GM23338 (cell line): Measurements from ENCODE around the gene CHN2. TPM values are rescaled to one million over a fixed set of nuclear protein-coding genes. Genes with fewer than 3 reads are reported as not detected.

Experiments used
- ATAC-seq: fragments of 200-7000 bp; cut with Tn5 transposase; 3 replicates; pipeline ENCODE4 v1.9.1; 2020
- DNase-seq: peaks from one replicate; pipeline ENCODE4 v3.0.0-alpha.2; 2015; ENCODE audit warnings: low spot score
- H2AFZ ChIP-seq: fragments of 200-600 bp; sonication (generic); 2 replicates; pipeline ENCODE4 v1.8.0; 2016; ENCODE audit warnings: antibody characterized with exemption, mild to moderate bottlenecking, moderate library complexity
- H3F3A ChIP-seq: fragments of 200-600 bp; sonication (generic); replicated peaks from 2 replicates; pipeline ENCODE4 v1.8.0; 2017; ENCODE audit warnings: antibody characterized with exemption, mixed run types, low read depth
- H3K27ac ChIP-seq: fragments of 200-600 bp; sonication (generic); 2 replicates; pipeline ENCODE4 v1.6.1; 2016; ENCODE audit warnings: low read depth
- H3K27me3 ChIP-seq: fragments of 200-600 bp; sonication (generic); 2 replicates; pipeline ENCODE4 v1.8.0; 2016; ENCODE audit warnings: mild to moderate bottlenecking, mixed run types, moderate library complexity; ENCODE audit not compliant: insufficient read depth
- H3K36me3 ChIP-seq: fragments of 200-600 bp; sonication (generic); 2 replicates; pipeline ENCODE4 v1.8.0; 2016; ENCODE audit warnings: mild to moderate bottlenecking; ENCODE audit not compliant: insufficient read depth
- H3K4me1 ChIP-seq: fragments of 200-600 bp; sonication (generic); 2 replicates; pipeline ENCODE4 v1.8.0; 2016; ENCODE audit warnings: mild to moderate bottlenecking, moderate library complexity; ENCODE audit not compliant: insufficient read depth
- H3K4me2 ChIP-seq: fragments of 200-600 bp; sonication (generic); 2 replicates; pipeline ENCODE4 v1.7.1; 2017; ENCODE audit warnings: mixed run types
- H3K4me3 ChIP-seq: fragments of 200-600 bp; sonication (generic); 2 replicates; pipeline ENCODE4 v1.6.1; 2016; ENCODE audit warnings: mixed run types
- H3K79me2 ChIP-seq: fragments of 200-600 bp; sonication (generic); replicated peaks from 2 replicates; pipeline ENCODE4 v1.8.0; 2017; ENCODE audit warnings: mild to moderate bottlenecking; ENCODE audit not compliant: insufficient read depth
- H3K9me2 ChIP-seq: fragments of 200-600 bp; sonication (generic); 2 replicates; pipeline ENCODE4 v1.8.0; 2017; ENCODE audit not compliant: insufficient read depth
- H4K20me1 ChIP-seq: fragments of 200-600 bp; sonication (generic); replicated peaks from 2 replicates; pipeline ENCODE4 v1.8.0; 2017; ENCODE audit warnings: mild to moderate bottlenecking; ENCODE audit not compliant: insufficient read depth
- H3K27ac Mint-ChIP-seq: 2 replicates; pipeline ENCODE4 v1.8.0; 2020; ENCODE audit warnings: inconsistent platforms, mild to moderate bottlenecking, moderate library complexity, mixed read lengths
- H3K27me3 Mint-ChIP-seq: 3 replicates; pipeline ENCODE4 v1.8.0; 2022; ENCODE audit warnings: low read depth, mild to moderate bottlenecking, moderate library complexity, mixed read lengths, inconsistent platforms; ENCODE audit not compliant: insufficient read depth, poor library complexity
- H3K36me3 Mint-ChIP-seq: 3 replicates; pipeline ENCODE4 v1.8.0; 2021; ENCODE audit warnings: low read depth, mild to moderate bottlenecking, inconsistent platforms, moderate library complexity, mixed read lengths
- H3K4me1 Mint-ChIP-seq: 3 replicates; pipeline ENCODE4 v1.8.0; 2020; ENCODE audit warnings: mild to moderate bottlenecking, inconsistent platforms, mixed read lengths
- H3K4me3 Mint-ChIP-seq: 3 replicates; pipeline ENCODE4 v1.8.0; 2021; ENCODE audit warnings: moderate library complexity, mild to moderate bottlenecking, inconsistent platforms, mixed read lengths
- H3K9me3 Mint-ChIP-seq: 3 replicates; pipeline ENCODE4 v1.8.0; 2020; ENCODE audit warnings: moderate library complexity, mild to moderate bottlenecking, inconsistent platforms, mixed read lengths
- CREB1 ChIP-seq: fragments of 250-450 bp; sonication (Bioruptor Pico); IDR thresholded peaks from 2 replicates; pipeline ENCODE4 v1.5.0; 2020; ENCODE audit warnings: low read depth, mild to moderate bottlenecking, moderate library complexity
- EZH2 ChIP-seq: fragments of 200-600 bp; sonication (generic); IDR thresholded peaks from one replicate; pipeline ENCODE4 v1.8.0; 2017; ENCODE audit warnings: antibody characterized with exemption, mild to moderate bottlenecking, low read depth; ENCODE audit not compliant: unreplicated experiment
- EZH2phosphoT487 ChIP-seq: fragments of 200-600 bp; sonication (generic); IDR thresholded peaks from one replicate; pipeline ENCODE4 v1.8.1; 2018; ENCODE audit warnings: antibody characterized with exemption; ENCODE audit not compliant: unreplicated experiment
- JUNB ChIP-seq: IDR thresholded peaks from one replicate; pipeline ENCODE4 v1.6.1; 2016; ENCODE audit warnings: antibody characterized with exemption; ENCODE audit not compliant: unreplicated experiment
- NANOG ChIP-seq: IDR thresholded peaks from 2 replicates; pipeline ENCODE4 v1.6.1; 2016; ENCODE audit warnings: antibody characterized with exemption, borderline replicate concordance
- POLR2AphosphoS5 ChIP-seq: IDR thresholded peaks from 2 replicates; pipeline ENCODE4 v1.6.1; 2016; ENCODE audit warnings: antibody characterized with exemption, low read depth
- STAT1 ChIP-seq: IDR thresholded peaks from one replicate; pipeline ENCODE4 v1.6.1; 2016; ENCODE audit warnings: antibody characterized with exemption; ENCODE audit not compliant: unreplicated experiment
- ZNF114 ChIP-seq: fragments of 250-450 bp; sonication (Bioruptor Pico); IDR thresholded peaks from 2 replicates; pipeline ENCODE4 v1.5.0; 2020; ENCODE audit warnings: mild to moderate bottlenecking, moderate library complexity
- ZNF331 ChIP-seq: fragments of 250-450 bp; sonication (Bioruptor Pico); IDR thresholded peaks from 2 replicates; pipeline ENCODE4 v1.5.0; 2020; ENCODE audit warnings: low read depth, mild to moderate bottlenecking, moderate library complexity
- polyA plus RNA-seq: library from polyadenylated mRNA; unstranded; fragments of >200 nt; fragmentation: Nextera tagmentation; extraction: Ambion mirVana; gene quantifications from 2 replicates; pipeline ENCODE4 v1.2.1, GENCODE V29; 2016
- total RNA-seq: library from RNA; depleted of rRNA; stranded (reverse); fragments of >200 nt; shearing (Covaris generic); gene quantifications from 2 replicates; pipeline ENCODE4 v1.2.3, GENCODE V29; 2014
- TF ChIP-seq, protein P1 (sequence below): fragments of 250-450 bp; sonication (Bioruptor Pico); IDR thresholded peaks from 2 replicates; pipeline ENCODE4 v1.5.0; 2020; ENCODE audit warnings: mild to moderate bottlenecking, moderate library complexity
- TF ChIP-seq, protein P2 (sequence below): IDR thresholded peaks from 2 replicates; pipeline ENCODE4 v1.6.1; 2016; ENCODE audit warnings: antibody characterized with exemption
- TF ChIP-seq, protein P3 (sequence below): IDR thresholded peaks from one replicate; pipeline ENCODE4 v1.6.1; 2018; ENCODE audit warnings: antibody characterized with exemption; ENCODE audit not compliant: unreplicated experiment
- TF ChIP-seq, protein P4 (sequence below), 2 experiments: fragments of 200-600 bp in 1 of 2; sonication (generic) in 1 of 2; conservative IDR thresholded peaks; 2 replicates each; pipeline versions ENCODE4 v1.5.1 to v1.6.1; 2016 to 2017; ENCODE audit warnings: antibody characterized with exemption in 2 of 2, low read depth in 2 of 2, mild to moderate bottlenecking in 2 of 2, moderate library complexity in 1 of 2

The CHN2 gene
- total and polyA plus RNA-seq, 2 experiments from 2014 or later = 6.1 to 7.5 TPM

DNA sequence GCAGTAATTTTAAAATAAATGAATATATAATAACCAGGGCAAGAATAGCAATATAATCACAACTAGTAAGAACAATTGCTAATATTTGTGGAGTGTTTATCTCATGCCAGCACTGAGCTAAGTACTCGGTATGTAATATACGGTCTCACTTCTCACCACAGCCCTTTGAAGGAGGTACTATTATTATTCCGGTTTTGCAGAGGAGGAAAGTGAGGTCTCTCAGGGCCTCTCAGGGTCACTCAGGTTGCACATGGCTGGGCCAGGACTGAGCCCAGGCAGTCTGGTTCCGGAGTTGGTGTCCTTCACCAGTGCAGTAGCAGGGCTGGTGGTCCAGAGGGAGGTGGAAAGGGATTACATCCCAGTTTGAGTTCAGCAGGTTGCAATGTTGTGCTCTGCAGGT lies 80.9 kb downstream of the CHN2 start (continued):
- TF ChIP-seq, protein P1, sequence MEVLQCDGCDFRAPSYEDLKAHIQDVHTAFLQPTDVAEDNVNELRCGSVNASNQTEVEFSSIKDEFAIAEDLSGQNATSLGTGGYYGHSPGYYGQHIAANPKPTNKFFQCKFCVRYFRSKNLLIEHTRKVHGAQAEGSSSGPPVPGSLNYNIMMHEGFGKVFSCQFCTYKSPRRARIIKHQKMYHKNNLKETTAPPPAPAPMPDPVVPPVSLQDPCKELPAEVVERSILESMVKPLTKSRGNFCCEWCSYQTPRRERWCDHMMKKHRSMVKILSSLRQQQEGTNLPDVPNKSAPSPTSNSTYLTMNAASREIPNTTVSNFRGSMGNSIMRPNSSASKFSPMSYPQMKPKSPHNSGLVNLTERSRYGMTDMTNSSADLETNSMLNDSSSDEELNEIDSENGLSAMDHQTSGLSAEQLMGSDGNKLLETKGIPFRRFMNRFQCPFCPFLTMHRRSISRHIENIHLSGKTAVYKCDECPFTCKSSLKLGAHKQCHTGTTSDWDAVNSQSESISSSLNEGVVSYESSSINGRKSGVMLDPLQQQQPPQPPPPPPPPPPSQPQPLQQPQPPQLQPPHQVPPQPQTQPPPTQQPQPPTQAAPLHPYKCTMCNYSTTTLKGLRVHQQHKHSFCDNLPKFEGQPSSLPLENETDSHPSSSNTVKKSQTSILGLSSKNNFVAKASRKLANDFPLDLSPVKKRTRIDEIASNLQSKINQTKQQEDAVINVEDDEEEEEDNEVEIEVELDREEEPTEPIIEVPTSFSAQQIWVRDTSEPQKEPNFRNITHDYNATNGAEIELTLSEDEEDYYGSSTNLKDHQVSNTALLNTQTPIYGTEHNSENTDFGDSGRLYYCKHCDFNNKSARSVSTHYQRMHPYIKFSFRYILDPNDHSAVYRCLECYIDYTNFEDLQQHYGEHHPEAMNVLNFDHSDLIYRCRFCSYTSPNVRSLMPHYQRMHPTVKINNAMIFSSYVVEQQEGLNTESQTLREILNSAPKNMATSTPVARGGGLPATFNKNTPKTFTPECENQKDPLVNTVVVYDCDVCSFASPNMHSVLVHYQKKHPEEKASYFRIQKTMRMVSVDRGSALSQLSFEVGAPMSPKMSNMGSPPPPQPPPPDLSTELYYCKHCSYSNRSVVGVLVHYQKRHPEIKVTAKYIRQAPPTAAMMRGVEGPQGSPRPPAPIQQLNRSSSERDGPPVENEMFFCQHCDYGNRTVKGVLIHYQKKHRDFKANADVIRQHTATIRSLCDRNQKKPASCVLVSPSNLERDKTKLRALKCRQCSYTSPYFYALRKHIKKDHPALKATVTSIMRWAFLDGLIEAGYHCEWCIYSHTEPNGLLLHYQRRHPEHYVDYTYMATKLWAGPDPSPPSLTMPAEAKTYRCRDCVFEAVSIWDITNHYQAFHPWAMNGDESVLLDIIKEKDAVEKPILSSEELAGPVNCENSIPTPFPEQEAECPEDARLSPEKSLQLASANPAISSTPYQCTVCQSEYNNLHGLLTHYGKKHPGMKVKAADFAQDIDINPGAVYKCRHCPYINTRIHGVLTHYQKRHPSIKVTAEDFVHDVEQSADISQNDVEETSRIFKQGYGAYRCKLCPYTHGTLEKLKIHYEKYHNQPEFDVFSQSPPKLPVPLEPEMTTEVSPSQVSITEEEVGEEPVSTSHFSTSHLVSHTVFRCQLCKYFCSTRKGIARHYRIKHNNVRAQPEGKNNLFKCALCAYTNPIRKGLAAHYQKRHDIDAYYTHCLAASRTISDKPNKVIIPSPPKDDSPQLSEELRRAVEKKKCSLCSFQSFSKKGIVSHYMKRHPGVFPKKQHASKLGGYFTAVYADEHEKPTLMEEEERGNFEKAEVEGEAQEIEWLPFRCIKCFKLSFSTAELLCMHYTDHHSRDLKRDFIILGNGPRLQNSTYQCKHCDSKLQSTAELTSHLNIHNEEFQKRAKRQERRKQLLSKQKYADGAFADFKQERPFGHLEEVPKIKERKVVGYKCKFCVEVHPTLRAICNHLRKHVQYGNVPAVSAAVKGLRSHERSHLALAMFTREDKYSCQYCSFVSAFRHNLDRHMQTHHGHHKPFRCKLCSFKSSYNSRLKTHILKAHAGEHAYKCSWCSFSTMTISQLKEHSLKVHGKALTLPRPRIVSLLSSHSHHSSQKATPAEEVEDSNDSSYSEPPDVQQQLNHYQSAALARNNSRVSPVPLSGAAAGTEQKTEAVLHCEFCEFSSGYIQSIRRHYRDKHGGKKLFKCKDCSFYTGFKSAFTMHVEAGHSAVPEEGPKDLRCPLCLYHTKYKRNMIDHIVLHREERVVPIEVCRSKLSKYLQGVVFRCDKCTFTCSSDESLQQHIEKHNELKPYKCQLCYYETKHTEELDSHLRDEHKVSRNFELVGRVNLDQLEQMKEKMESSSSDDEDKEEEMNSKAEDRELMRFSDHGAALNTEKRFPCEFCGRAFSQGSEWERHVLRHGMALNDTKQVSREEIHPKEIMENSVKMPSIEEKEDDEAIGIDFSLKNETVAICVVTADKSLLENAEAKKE (CRISPR knock-in tag) = no peak

DNA sequence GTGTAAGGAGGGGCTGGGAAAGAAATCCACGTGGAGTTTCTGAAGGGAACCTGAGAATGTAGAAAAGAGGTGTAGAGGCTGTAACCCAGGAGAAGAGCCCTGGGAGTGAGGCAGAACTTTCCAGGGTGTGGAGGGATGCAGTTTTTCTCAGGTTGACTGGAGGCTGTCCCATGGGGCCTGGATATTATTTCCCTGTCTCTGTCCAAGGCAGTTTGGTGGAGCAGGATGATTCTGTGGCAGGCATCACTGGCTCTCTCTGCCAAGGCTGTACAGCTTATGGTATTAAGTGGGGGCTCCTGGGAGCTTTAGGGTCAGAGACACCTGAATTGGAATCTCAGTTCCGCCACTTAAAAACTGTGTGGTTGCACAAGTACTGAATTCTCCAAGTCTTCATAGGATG lies 81.6 kb downstream of the CHN2 start:
- 0 out of 2 replicates have a peak overlapping the region, but pooled peaks have one; percentile 26 for H3K27ac ChIP-seq
- no peaks in the 10 kb centered on the region for H3K27me3 ChIP-seq
- no peaks in the 10 kb centered on the region for H3K79me2 ChIP-seq
- no peaks in the 10 kb centered on the region for H4K20me1 ChIP-seq
- peak overlapping the region; percentile 30; the same call in 1 of the 2 replicates for H3K4me3 ChIP-seq
- H3K27me3 Mint-ChIP-seq = peaks cover 9% of the 10 kb centered on the region
- peak overlapping the region; percentile 6; the same call in 1 of the 3 replicates for H3K4me3 Mint-ChIP-seq
- no peaks in the 10 kb centered on the region for H3K36me3 Mint-ChIP-seq
- no peaks in the 10 kb centered on the region for H3K36me3 ChIP-seq
- no peaks in the 10 kb centered on the region; the same call in 2 of the 3 replicates for H3K9me3 Mint-ChIP-seq
- H3F3A ChIP-seq = no peaks in the 10 kb centered on the region
- H3K4me1 ChIP-seq = peaks cover 33% of the 10 kb centered on the region
- no peak overlapping the region for H3K27ac Mint-ChIP-seq
- H3K9me2 ChIP-seq = no peaks in the 10 kb centered on the region
- peak overlapping the region; percentile 75 for H3K4me2 ChIP-seq
- peaks cover 42% of the 10 kb centered on the region for H3K4me1 Mint-ChIP-seq
- no peak for DNase-seq
- ATAC-seq = peak; percentile 39
- H2AFZ ChIP-seq = no peak overlapping the region
- TF ChIP-seq STAT1 (no peak), CREB1 (no peak), NANOG (no peak), POLR2AphosphoS5 (no peak), ZNF331 (CRISPR knock-in tag) (no peak), EZH2 (no peak), ZNF114 (CRISPR knock-in tag) (no peak), EZH2phosphoT487 (no peak), JUNB (no peak)
- TF ChIP-seq, protein P2, sequence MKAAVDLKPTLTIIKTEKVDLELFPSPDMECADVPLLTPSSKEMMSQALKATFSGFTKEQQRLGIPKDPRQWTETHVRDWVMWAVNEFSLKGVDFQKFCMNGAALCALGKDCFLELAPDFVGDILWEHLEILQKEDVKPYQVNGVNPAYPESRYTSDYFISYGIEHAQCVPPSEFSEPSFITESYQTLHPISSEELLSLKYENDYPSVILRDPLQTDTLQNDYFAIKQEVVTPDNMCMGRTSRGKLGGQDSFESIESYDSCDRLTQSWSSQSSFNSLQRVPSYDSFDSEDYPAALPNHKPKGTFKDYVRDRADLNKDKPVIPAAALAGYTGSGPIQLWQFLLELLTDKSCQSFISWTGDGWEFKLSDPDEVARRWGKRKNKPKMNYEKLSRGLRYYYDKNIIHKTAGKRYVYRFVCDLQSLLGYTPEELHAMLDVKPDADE = no peak
- TF ChIP-seq, protein P3, sequence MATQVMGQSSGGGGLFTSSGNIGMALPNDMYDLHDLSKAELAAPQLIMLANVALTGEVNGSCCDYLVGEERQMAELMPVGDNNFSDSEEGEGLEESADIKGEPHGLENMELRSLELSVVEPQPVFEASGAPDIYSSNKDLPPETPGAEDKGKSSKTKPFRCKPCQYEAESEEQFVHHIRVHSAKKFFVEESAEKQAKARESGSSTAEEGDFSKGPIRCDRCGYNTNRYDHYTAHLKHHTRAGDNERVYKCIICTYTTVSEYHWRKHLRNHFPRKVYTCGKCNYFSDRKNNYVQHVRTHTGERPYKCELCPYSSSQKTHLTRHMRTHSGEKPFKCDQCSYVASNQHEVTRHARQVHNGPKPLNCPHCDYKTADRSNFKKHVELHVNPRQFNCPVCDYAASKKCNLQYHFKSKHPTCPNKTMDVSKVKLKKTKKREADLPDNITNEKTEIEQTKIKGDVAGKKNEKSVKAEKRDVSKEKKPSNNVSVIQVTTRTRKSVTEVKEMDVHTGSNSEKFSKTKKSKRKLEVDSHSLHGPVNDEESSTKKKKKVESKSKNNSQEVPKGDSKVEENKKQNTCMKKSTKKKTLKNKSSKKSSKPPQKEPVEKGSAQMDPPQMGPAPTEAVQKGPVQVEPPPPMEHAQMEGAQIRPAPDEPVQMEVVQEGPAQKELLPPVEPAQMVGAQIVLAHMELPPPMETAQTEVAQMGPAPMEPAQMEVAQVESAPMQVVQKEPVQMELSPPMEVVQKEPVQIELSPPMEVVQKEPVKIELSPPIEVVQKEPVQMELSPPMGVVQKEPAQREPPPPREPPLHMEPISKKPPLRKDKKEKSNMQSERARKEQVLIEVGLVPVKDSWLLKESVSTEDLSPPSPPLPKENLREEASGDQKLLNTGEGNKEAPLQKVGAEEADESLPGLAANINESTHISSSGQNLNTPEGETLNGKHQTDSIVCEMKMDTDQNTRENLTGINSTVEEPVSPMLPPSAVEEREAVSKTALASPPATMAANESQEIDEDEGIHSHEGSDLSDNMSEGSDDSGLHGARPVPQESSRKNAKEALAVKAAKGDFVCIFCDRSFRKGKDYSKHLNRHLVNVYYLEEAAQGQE = no peak
- TF ChIP-seq, protein P4, sequence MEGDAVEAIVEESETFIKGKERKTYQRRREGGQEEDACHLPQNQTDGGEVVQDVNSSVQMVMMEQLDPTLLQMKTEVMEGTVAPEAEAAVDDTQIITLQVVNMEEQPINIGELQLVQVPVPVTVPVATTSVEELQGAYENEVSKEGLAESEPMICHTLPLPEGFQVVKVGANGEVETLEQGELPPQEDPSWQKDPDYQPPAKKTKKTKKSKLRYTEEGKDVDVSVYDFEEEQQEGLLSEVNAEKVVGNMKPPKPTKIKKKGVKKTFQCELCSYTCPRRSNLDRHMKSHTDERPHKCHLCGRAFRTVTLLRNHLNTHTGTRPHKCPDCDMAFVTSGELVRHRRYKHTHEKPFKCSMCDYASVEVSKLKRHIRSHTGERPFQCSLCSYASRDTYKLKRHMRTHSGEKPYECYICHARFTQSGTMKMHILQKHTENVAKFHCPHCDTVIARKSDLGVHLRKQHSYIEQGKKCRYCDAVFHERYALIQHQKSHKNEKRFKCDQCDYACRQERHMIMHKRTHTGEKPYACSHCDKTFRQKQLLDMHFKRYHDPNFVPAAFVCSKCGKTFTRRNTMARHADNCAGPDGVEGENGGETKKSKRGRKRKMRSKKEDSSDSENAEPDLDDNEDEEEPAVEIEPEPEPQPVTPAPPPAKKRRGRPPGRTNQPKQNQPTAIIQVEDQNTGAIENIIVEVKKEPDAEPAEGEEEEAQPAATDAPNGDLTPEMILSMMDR (conservative IDR thresholded peaks at IDR 0.05; ENCODE audit: low read depth in 2 of 2) = no peak
